GM12891 (cell line): Measurements from ENCODE around the gene SOAT2.

Source experiments
- POLR2A ChIP-seq: IDR thresholded peaks from 2 replicates; pipeline ENCODE4 v1.6.1; 2011; ENCODE audit warnings: low read depth, low read length, control low read depth
- POLR2AphosphoS5 ChIP-seq: IDR thresholded peaks from 2 replicates; pipeline ENCODE4 v1.6.1; 2011; ENCODE audit warnings: low read depth, low read length, control low read depth
- TAF1 ChIP-seq: IDR thresholded peaks from 2 replicates; pipeline ENCODE4 v1.6.1; 2011; ENCODE audit warnings: low read depth, low read length, control low read depth

DNA sequence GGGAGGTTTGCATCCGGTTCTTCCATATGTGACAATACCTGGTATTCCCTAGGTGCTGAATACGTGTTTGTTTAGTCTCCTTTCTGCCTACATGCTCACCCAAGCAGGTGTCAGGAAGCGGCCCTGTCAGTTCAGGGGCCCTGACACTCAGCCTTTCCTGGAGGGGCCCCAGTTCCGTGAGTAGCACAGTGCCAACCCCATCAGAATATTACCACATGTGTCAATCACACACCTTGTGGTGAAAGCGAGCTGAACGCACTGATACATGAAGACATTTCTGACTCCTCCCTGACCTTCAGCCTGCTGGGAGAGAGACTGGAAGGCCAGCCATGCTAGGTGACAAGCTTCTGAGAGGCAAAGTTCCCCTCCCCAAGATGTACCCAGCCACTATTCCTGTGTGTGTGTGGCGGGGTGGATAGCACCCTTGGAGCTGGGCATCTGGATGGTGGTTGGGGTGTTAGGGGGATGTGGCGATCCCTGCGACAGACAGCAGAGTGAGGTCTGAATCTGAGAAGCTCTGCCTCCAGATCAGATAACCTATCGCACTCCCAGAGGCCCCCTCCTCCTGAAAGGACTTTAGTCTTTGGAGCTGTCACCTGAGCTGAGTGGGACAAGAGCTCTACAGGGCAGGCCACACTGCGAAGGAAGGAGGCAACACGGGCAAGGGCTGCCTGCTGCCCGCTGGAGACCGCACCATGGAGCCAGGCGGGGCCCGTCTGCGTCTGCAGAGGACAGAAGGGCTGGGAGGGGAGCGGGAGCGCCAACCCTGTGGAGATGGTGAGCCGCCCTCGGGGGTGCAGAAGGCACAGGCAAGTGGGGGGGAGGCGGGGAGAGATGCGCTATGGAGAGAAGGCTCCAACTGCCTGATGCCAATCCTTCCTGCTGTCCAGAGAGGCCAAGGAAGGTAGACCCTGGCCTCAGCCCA is at the start of gene SOAT2:
- TF ChIP-seq POLR2A (no peak), TAF1 (no peak), POLR2AphosphoS5 (no peak)
